BE2C (cell line): ENCODE measurements around the gene CD109.
"Not testable (repeated sequence)": the region's sequence is repeated elsewhere in the genome, so short reads cannot be mapped to it uniquely, and the experiment has no call there.

Experiments
- DNase-seq: peaks from one replicate; pipeline ENCODE4 v3.0.0-alpha.2; 2020
- H3K27me3 ChIP-seq: fragments of 250-450 bp; sonication (Bioruptor Pico); 2 replicates; pipeline ENCODE4 v1.5.1; 2020; ENCODE audit warnings: mild to moderate bottlenecking
- H3K36me3 ChIP-seq: fragments of 250-450 bp; sonication (Bioruptor Pico); 2 replicates; pipeline ENCODE4 v1.5.1; 2020; ENCODE audit warnings: mild to moderate bottlenecking
- H3K4me1 ChIP-seq: fragments of 250-450 bp; sonication (Bioruptor Pico); 2 replicates; pipeline ENCODE4 v1.5.1; 2020
- H3K4me3 ChIP-seq: 2 replicates; pipeline ENCODE4 v1.5.1; 2011; ENCODE audit warnings: low read depth, low read length
- H3K9me3 ChIP-seq: fragments of 250-450 bp; sonication (Bioruptor Pico); 2 replicates; pipeline ENCODE4 v1.5.1; 2020
- TF ChIP-seq, protein P1 (sequence below): IDR thresholded peaks from 2 replicates; pipeline ENCODE4 v1.5.1; 2012; ENCODE audit warnings: mild to moderate bottlenecking, low read depth, low read length

The CD109 gene

DNA sequence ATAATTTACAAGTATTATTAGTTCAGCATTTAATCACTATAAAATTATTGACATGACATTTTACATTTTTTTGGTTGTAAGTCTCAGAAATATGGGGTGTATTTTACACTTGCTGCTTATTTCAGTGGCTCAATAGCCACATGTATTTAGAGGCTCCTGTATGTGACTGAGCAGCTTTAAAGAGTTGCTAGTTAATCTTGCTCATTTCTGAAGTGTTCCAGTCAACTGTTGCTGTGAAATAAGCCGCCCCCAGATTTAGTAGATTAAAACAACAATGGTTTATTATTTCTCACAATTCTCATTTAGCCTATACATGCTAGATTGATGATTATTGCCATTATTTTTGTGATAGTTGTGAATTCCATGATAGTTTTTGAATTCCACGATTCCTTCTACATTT is 23.0 kb downstream of the CD109 start:
- Histone ChIP-seq H3K36me3 (no peaks in the 10 kb centered on the region), H3K27me3 (no peaks in the 10 kb centered on the region), H3K4me3 (no peak overlapping the region), H3K4me1 (no peaks in the 10 kb centered on the region), H3K9me3 (no peaks in the 10 kb centered on the region)
- TF ChIP-seq, protein P1, sequence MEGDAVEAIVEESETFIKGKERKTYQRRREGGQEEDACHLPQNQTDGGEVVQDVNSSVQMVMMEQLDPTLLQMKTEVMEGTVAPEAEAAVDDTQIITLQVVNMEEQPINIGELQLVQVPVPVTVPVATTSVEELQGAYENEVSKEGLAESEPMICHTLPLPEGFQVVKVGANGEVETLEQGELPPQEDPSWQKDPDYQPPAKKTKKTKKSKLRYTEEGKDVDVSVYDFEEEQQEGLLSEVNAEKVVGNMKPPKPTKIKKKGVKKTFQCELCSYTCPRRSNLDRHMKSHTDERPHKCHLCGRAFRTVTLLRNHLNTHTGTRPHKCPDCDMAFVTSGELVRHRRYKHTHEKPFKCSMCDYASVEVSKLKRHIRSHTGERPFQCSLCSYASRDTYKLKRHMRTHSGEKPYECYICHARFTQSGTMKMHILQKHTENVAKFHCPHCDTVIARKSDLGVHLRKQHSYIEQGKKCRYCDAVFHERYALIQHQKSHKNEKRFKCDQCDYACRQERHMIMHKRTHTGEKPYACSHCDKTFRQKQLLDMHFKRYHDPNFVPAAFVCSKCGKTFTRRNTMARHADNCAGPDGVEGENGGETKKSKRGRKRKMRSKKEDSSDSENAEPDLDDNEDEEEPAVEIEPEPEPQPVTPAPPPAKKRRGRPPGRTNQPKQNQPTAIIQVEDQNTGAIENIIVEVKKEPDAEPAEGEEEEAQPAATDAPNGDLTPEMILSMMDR, result no peak
- DNase-seq, result no peak

GRCh38 chr6:73722318-73723060 is 26.5 kb downstream of the CD109 start:
- Histone ChIP-seq H3K36me3 (no peaks in the 10 kb centered on the region), H3K27me3 (no peaks in the 10 kb centered on the region), H3K4me1 (no peaks in the 10 kb centered on the region), H3K4me3 (no peak overlapping the region), H3K9me3 (no peaks in the 10 kb centered on the region)
- TF ChIP-seq, protein P1, result no peak
- DNase-seq, result no peak

- not testable (repeated sequence) for H3K4me1 ChIP-seq, DNase-seq, H3K4me3 ChIP-seq, H3K9me3 ChIP-seq, H3K36me3 ChIP-seq, H3K27me3 ChIP-seq
These were observed 27.5 kb downstream of the CD109 start for GRCh38 chr6:73723480-73723879.

- no peak for DNase-seq
- TF ChIP-seq, protein P1, result no peak
- Histone ChIP-seq H3K36me3 (no peaks in the 10 kb centered on the region), H3K9me3 (no peaks in the 10 kb centered on the region), H3K4me1 (no peaks in the 10 kb centered on the region), H3K27me3 (no peaks in the 10 kb centered on the region), H3K4me3 (no peak overlapping the region)
These were observed 28.4 kb downstream of the CD109 start for GRCh38 chr6:73724389-73724788.

- not testable (repeated sequence) for H3K9me3 ChIP-seq, H3K27me3 ChIP-seq, H3K4me3 ChIP-seq, DNase-seq, H3K4me1 ChIP-seq, H3K36me3 ChIP-seq
These were observed 29.2 kb downstream of the CD109 start for GRCh38 chr6:73725192-73725591.

- Histone ChIP-seq H3K36me3 (no peaks in the 10 kb centered on the region), H3K4me3 (no peak overlapping the region), H3K27me3 (no peaks in the 10 kb centered on the region), H3K4me1 (no peaks in the 10 kb centered on the region), H3K9me3 (no peaks in the 10 kb centered on the region)
- TF ChIP-seq, protein P1, result no peak
- no peak for DNase-seq
These were observed 31.1 kb downstream of the CD109 start for GRCh38 chr6:73727114-73727513.

DNA sequence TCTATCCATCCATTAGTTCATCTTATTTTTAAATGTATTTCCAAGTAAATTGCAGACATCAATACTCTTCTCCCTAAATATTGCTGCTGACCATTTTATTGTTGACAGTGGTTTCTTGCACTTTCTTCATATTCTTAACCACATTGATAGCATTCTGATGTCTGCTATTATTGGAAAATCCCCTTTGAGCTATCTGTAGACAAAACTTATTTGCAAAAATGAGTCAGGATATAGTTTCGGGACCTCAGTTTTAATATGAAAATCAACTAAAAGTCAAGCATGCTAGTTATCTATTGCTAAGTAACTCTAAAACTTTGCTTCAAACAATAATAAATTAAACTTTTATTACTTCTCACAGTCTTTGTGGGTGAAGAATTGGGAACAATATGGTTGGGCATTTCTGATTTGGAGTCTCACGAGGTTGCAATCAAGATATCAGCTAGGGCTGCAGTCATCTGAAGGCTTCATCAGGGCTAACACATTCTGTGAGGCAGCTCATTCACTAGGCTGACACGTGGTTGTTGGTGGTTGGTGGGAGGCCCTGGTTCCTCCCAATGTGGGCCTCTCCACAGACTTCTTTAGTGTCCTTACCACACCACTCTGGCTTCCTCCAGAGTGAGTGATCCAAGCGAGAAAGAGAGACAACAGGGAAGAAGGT is 32.7 kb downstream of the CD109 start:
- TF ChIP-seq, protein P1, result no peak
- Histone ChIP-seq H3K27me3 (no peaks in the 10 kb centered on the region), H3K4me3 (no peak overlapping the region), H3K4me1 (no peaks in the 10 kb centered on the region), H3K9me3 (no peaks in the 10 kb centered on the region), H3K36me3 (no peaks in the 10 kb centered on the region)
- no peak for DNase-seq
